Posterior cingulate gyrus (tissue), 11 donors: ENCODE data around the gene DHX34.
"Not testable (repeated sequence)": the region's sequence is repeated elsewhere in the genome, so short reads cannot be mapped to it uniquely, and the experiment has no call there.

Experiments
- DNase-seq, 10 donors: peaks; one replicate each; pipeline versions ENCODE4 v3.0.0 to v3.0.0-alpha.2; 2020 to 2021; ENCODE audit warnings: mixed read lengths in 3 of 10
- intact Hi-C: fragments of 100-400 bp; cut with DNase I; formaldehyde crosslinking; loops from one replicate; pipeline ENCODE4 v1.15.1; 2023

The DHX34 gene, protein sequence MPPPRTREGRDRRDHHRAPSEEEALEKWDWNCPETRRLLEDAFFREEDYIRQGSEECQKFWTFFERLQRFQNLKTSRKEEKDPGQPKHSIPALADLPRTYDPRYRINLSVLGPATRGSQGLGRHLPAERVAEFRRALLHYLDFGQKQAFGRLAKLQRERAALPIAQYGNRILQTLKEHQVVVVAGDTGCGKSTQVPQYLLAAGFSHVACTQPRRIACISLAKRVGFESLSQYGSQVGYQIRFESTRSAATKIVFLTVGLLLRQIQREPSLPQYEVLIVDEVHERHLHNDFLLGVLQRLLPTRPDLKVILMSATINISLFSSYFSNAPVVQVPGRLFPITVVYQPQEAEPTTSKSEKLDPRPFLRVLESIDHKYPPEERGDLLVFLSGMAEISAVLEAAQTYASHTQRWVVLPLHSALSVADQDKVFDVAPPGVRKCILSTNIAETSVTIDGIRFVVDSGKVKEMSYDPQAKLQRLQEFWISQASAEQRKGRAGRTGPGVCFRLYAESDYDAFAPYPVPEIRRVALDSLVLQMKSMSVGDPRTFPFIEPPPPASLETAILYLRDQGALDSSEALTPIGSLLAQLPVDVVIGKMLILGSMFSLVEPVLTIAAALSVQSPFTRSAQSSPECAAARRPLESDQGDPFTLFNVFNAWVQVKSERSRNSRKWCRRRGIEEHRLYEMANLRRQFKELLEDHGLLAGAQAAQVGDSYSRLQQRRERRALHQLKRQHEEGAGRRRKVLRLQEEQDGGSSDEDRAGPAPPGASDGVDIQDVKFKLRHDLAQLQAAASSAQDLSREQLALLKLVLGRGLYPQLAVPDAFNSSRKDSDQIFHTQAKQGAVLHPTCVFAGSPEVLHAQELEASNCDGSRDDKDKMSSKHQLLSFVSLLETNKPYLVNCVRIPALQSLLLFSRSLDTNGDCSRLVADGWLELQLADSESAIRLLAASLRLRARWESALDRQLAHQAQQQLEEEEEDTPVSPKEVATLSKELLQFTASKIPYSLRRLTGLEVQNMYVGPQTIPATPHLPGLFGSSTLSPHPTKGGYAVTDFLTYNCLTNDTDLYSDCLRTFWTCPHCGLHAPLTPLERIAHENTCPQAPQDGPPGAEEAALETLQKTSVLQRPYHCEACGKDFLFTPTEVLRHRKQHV

DNA sequence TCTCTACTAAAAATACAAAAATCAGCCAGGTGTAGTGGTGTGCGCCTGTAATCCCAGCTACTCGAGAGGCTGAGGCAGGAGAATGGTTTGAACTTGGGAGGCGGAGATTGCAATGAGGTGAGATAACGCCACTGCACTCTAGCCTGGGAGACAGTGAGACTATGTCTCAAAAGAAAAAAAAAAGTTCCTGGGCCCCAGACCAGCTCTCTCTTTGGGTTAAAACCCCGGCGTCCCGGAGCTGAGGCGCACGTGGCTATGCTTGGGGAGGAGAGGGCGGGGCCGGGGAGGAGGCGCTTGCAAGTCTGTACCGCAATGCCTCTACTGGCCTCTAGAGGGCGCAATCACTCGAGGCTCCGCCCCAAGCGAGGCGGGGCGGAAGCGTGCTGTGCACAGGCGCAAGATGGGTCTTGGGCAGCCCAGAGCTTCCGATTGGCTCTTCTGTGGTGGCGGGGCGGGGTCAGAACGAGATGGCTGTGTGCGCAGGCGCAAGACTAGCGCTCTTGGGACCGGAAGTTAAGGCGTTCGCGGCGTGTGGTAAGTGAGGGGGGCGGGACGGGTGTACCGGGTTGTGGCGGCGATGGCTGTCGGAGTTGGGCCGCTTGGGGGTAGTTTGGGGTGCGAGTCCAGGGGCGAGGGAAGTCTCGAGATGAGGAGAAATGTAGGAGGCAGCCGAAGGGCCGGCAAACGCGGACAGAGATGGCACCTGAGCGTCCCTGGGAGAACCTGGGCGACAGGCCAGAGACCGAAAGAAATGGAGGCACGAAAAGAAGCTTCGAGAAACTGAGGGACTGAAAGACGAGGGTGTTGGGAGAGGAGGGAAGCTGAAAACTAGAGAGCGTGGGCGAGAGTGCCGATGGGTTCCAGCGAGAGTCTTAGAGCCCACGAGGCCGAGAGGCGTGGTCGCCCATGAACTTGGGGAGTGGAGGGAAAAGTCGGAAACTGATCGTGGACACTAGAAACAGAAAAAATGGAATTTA is at the start of gene DHX34:
DHX34 (plus strand) TSS at position 497 of the 977 bp plus-strand sequence. CDS start 3,716 bp downstream, outside the sequence.
- intact Hi-C loops: no loop called here
- peak; percentile 91 to 99 (median 94) for DNase-seq

GRCh38 chr19:47300867-47301266 is 48.2 kb upstream of the DHX34 start:
- DNase-seq, intact Hi-C loops: not testable (repeated sequence)

GRCh38 chr19:47302249-47302648 is 46.9 kb upstream of the DHX34 start:
- intact Hi-C loops: no loop called here
- DNase-seq: no peak

- intact Hi-C loops: no loop called here
These were observed 45.1 kb upstream of the DHX34 start for GRCh38 chr19:47303966-47304365.

GRCh38 chr19:47305309-47305751 is 43.8 kb upstream of the DHX34 start:
- intact Hi-C loops: no loop called here
- DNase-seq: peak in 7 of 10 donors; percentile 39 to 91 (median 60)

More at GRCh38 chr19:47303966-47304365, 45.1 kb upstream of the DHX34 start:
- DNase-seq: peak in 1 of 10 donors; percentile 47

DNA sequence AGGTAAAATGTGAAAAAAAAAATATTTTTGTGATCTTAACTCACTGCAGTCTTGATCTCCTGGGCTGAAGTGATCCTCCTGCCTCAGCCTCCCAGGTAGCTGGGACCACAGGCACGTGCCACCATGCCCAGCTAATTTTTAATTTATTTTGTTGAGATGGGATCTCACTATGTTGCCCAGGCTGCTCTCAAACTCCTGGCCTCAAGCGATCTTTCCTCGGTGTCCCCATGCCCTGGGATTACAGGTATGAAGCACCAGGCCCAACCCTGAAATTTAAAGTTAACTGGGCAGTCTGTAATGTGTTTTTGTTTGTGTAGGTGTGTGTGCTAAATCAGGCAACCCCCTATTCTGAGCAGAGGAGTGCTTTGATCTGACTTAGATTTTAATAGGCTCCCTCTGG is 42.8 kb upstream of the DHX34 start:
- intact Hi-C loops: no loop called here
- DNase-seq: no peak

DNA sequence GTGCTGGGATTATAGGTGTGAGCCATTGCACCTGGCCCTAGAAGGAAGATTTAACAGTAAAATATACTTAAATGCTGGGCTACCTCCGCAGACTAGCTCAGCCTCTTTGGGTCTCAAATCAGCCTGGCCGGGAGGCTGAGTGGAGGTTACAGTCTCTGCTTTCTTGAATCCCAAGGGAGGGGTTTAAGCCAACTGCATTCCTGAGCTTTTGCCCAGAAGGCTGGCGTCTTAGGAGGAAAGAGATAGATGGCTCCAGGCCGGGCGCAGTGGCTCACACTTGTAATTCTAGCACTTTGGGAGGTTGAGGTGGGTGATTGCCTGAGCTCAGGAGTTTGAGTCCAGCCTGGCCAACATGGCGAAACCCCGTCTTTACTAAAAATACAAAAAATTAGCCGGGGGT is 40.1 kb upstream of the DHX34 start:
- intact Hi-C loops: no loop called here
- DNase-seq: no peak

DNA sequence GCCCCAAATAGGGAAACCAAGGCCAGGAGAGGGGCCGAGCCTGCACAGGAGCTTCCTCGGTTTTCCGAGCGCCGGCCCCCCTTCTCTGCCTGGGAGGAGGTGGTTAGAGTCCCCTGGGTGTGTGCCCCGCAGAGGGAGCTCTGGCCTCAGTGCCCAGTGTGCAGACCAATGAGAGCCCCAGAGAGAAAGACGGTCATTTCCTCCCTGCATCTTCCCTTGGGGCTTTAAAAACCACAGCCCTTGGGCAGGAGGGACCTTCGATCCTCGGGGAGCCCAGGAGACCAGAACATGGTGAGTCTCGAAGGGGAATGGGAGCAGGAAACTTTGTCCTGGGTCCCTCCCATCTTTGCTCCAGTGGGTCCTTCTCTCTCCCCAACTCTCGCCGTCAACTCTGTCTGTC is 39.5 kb upstream of the DHX34 start, which contains the start of gene C5AR1:
C5AR1 (plus strand) TSS at position 254 of the 400 bp plus-strand sequence; CDS start at position 289, 35 bp downstream.
- no peak for DNase-seq
- intact Hi-C loops: no loop called here

DNA sequence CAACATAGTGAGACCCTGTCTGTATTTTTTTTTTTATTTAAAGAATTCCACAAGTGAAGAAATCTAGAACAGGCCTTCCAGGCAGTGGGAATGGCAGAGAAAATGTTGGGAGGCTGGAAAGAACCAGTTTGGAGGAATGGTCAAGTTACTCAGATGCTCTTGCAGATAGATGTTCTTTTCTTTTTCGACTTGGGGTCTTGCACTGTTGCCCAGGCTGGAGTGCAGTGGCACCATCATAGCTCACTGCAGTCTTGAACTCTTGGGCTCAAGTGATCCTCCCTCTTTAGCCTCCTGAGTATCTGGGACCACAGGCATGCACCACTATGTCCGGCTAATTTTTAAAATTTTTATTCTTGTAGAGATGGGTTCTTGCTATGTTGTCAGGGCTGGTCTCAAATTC is 38.8 kb upstream of the DHX34 start:
- intact Hi-C loops: no loop called here
- no peak for DNase-seq

DNA sequence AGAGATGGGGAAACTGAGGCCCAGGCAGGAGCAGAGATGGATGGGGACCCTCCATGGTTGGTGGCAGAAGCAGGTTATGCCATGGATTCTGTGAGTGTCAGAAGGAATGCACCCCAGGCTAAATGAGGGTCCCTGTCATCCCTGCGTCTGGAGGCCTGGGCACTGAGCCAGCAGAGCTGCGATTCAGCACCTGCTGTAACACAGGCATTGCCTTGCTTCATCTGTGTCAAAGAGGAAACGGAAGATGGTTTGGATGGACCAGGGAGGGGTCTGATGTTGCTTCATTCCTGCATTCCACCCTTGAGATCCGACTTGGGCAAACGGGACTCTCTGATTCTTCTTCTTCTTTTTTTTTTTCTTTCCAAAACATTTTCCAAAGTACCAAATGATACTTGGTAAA is 38.3 kb upstream of the DHX34 start:
- DNase-seq: peak in 1 of 10 donors; percentile 21
- intact Hi-C loops: no loop called here

GRCh38 chr19:47312366-47313006 is 36.6 kb upstream of the DHX34 start:
- no peak for DNase-seq
- intact Hi-C loops: no loop called here

DNA sequence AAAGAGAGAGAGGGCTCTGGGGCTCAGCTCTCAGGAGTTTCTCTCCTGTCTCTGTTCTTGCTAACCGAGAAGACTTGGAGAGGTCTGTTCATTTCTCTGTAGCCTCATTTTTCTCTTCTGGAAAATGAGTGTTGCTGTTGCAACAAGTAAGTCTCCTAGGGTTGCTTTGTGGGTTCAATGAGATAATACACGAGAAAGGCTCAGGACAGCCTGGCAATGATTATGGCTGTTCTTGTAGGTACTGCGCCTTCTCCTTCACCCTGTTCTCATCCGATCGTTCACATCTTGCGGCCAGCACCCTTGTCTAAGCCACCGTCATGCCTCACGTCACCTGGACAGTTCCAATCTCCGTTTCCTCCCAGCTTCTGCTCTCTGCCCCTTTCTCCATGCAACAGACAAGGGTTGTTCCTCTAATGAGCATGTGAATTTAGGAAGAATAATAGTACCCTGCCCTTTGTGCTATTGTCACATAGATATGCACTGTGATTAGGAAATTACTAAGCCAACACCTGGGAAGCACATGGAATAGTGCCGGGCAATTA is 35.3 kb upstream of the DHX34 start:
- DNase-seq: no peak
- intact Hi-C loops: no loop called here

GRCh38 chr19:47315125-47315821 is 33.8 kb upstream of the DHX34 start:
- intact Hi-C loops: no loop called here

GRCh38 chr19:47316513-47316912 is 32.6 kb upstream of the DHX34 start:
- intact Hi-C loops: no loop called here
- DNase-seq: no peak

More at GRCh38 chr19:47315125-47315821, 33.8 kb upstream of the DHX34 start:
- DNase-seq: peak in 4 of 10 donors; percentile 24 to 88 (median 44)

DNA sequence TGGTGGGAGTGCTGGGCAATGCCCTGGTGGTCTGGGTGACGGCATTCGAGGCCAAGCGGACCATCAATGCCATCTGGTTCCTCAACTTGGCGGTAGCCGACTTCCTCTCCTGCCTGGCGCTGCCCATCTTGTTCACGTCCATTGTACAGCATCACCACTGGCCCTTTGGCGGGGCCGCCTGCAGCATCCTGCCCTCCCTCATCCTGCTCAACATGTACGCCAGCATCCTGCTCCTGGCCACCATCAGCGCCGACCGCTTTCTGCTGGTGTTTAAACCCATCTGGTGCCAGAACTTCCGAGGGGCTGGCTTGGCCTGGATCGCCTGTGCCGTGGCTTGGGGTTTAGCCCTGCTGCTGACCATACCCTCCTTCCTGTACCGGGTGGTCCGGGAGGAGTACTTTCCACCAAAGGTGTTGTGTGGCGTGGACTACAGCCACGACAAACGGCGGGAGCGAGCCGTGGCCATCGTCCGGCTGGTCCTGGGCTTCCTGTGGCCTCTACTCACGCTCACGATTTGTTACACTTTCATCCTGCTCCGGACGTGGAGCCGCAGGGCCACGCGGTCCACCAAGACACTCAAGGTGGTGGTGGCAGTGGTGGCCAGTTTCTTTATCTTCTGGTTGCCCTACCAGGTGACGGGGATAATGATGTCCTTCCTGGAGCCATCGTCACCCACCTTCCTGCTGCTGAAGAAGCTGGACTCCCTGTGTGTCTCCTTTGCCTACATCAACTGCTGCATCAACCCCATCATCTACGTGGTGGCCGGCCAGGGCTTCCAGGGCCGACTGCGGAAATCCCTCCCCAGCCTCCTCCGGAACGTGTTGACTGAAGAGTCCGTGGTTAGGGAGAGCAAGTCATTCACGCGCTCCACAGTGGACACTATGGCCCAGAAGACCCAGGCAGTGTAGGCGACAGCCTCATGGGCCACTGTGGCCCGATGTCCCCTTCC is 28.9 kb upstream of the DHX34 start:
- DNase-seq: no peak
- intact Hi-C loops: no loop called here

GRCh38 chr19:47321630-47322029 is 27.5 kb upstream of the DHX34 start:
- no peak for DNase-seq
- intact Hi-C loops: no loop called here

DNA sequence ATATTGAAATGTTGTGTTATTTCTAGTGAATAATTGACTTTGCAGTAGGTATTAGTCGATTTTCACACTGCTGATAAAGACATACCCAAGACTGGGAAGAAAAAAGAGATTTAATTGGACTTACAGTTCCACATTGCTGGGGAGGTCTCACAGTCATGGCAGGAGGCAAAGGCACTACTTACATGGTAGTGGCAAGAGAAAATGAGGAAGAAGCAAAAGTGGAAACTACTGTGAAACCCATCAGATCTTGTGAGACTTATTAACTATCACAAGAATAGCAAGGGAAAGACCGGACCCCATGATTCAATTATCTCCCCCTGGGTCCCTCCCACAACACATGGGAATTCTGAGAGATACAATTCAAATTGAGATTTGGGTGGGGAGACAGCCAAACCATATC is 27.1 kb upstream of the DHX34 start:
- no peak for DNase-seq
- intact Hi-C loops: no loop called here
